Activated naive CD4-positive, alpha-beta T cell (primary cell): ENCODE measurements around the gene OSGEP.

ENCODE experiments used
- DNase-seq, 4 experiments: peaks; one replicate each; lab custom pipeline; 2025; lab: John Stamatoyannopoulos, UW

OSGEP gene

GRCh38 chr14:20454516-20455354 lies at the start of gene OSGEP, which contains the start of gene APEX1:
Gene OSGEP, minus strand, starts transcription at chr14:20454812. Its CDS starts 129 bp downstream, at chr14:20454683.
Gene APEX1, plus strand, starts transcription at chr14:20455226. Its CDS starts 420 bp downstream, at chr14:20455646.
- DNase-seq = peak; percentile 84 to 95 (median 90)

GRCh38 chr14:20503898-20504297 lies 49.3 kb upstream of the OSGEP start:
- DNase-seq = no peak

GRCh38 chr14:20501346-20501745 lies 46.7 kb upstream of the OSGEP start:
- DNase-seq = no peak

GRCh38 chr14:20499881-20500280 lies 45.3 kb upstream of the OSGEP start:
- no peak for DNase-seq

- no peak for DNase-seq
Measured at GRCh38 chr14:20499108-20499507, 44.5 kb upstream of the OSGEP start.

- no peak for DNase-seq
Measured at GRCh38 chr14:20498622-20499021, 44.0 kb upstream of the OSGEP start.

- DNase-seq = no peak
Measured at GRCh38 chr14:20494935-20495766, 40.5 kb upstream of the OSGEP start.

GRCh38 chr14:20493634-20494033 lies 39.0 kb upstream of the OSGEP start:
- DNase-seq = no peak

GRCh38 chr14:20492486-20492885 lies 37.9 kb upstream of the OSGEP start:
- no peak for DNase-seq

- no peak for DNase-seq
Measured at GRCh38 chr14:20490563-20490962, 36.0 kb upstream of the OSGEP start.

GRCh38 chr14:20489093-20489994 lies 34.7 kb upstream of the OSGEP start:
- DNase-seq = no peak

- no peak for DNase-seq
Measured at GRCh38 chr14:20487396-20487725, 32.7 kb upstream of the OSGEP start.

GRCh38 chr14:20486684-20487395 lies 32.2 kb upstream of the OSGEP start:
- no peak for DNase-seq

GRCh38 chr14:20485900-20486299 lies 31.3 kb upstream of the OSGEP start:
- DNase-seq = no peak

GRCh38 chr14:20482382-20482781 lies 27.8 kb upstream of the OSGEP start:
- DNase-seq = no peak

- no peak for DNase-seq
Measured at GRCh38 chr14:20478894-20479293, 24.3 kb upstream of the OSGEP start.

- peak in 1 of 4 experiments; percentile 23 for DNase-seq
Measured at GRCh38 chr14:20477211-20477876, 22.7 kb upstream of the OSGEP start.

- DNase-seq = no peak
Measured at GRCh38 chr14:20476776-20477175, 22.2 kb upstream of the OSGEP start.

- DNase-seq = no peak
Measured at GRCh38 chr14:20472536-20473169, 18.0 kb upstream of the OSGEP start.

GRCh38 chr14:20470603-20470901 lies 15.9 kb upstream of the OSGEP start:
- no peak for DNase-seq
